GM12892 (cell line): ENCODE data around the gene ASB2.

Source experiments
- POLR2A ChIP-seq: IDR thresholded peaks from 2 replicates; pipeline ENCODE4 v1.6.1; 2011; ENCODE audit warnings: low read depth, low read length, control low read depth
- POLR2AphosphoS5 ChIP-seq: IDR thresholded peaks from 2 replicates; pipeline ENCODE4 v1.6.1; 2011; ENCODE audit warnings: low read depth, low read length, control low read depth
- TAF1 ChIP-seq: IDR thresholded peaks from 2 replicates; pipeline ENCODE4 v1.6.1; 2011; ENCODE audit warnings: low read depth, mild to moderate bottlenecking, control low read depth, low read length, borderline replicate concordance

DNA sequence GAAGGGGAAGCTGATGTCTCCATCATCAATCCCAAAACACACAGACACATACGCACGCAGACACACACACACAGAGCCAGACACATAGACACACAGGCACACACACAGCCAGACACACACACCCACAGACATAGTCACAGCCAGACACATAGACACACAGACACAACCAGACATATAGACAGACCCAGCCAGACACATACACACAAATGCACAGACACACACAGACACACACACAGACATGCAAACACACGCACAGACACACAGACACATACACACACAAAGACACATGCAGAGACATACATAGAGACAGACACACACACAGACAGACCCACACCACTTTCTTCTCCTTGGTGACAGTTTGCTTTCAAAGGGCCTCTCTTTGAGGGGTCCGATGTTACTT lies 27.0 kb upstream of the ASB2 start:
- TF ChIP-seq POLR2AphosphoS5 (no peak), POLR2A (no peak), TAF1 (no peak)
